Neural progenitor cell (in vitro differentiated cells): ENCODE results near the gene LAMB4. TPM values are rescaled to one million over a fixed set of nuclear protein-coding genes. Genes with fewer than 3 reads are reported as not detected.

Experiments
- DNase-seq: peaks from one replicate; pipeline ENCODE4 v3.0.0-alpha.2; 2016; ENCODE audit warnings: low spot score
- H2AFZ ChIP-seq: fragments of 200-600 bp; sonication (generic); replicated peaks from 2 replicates; pipeline ENCODE4 v1.6.1; 2016; ENCODE audit warnings: antibody characterized with exemption
- H3F3A ChIP-seq: fragments of 200-600 bp; sonication (generic); 2 replicates; pipeline ENCODE4 v1.6.1; 2016; ENCODE audit warnings: antibody characterized with exemption, low read depth
- H3K27ac ChIP-seq: fragments of 200-600 bp; sonication (generic); 2 replicates; pipeline ENCODE4 v1.5.1; 2016; ENCODE audit warnings: mild to moderate bottlenecking
- H3K27me3 ChIP-seq: fragments of 200-600 bp; sonication (generic); 2 replicates; pipeline ENCODE4 v1.6.1; 2016; ENCODE audit warnings: mild to moderate bottlenecking, moderate library complexity
- H3K36me3 ChIP-seq: fragments of 200-600 bp; sonication (generic); 2 replicates; pipeline ENCODE4 v1.5.1; 2016
- H3K4me1 ChIP-seq: fragments of 200-600 bp; sonication (generic); 2 replicates; pipeline ENCODE4 v1.6.1; 2016; ENCODE audit warnings: mixed run types
- H3K4me2 ChIP-seq: fragments of 200-600 bp; sonication (generic); 2 replicates; pipeline ENCODE4 v1.6.1; 2016
- H3K4me3 ChIP-seq: fragments of 200-600 bp; sonication (generic); 2 replicates; pipeline ENCODE4 v1.5.1; 2016
- H3K79me2 ChIP-seq: fragments of 200-600 bp; sonication (generic); 2 replicates; pipeline ENCODE4 v1.6.1; 2016; ENCODE audit warnings: low read depth
- H3K9ac ChIP-seq: fragments of 200-600 bp; sonication (generic); 2 replicates; pipeline ENCODE4 v1.6.1; 2016
- H3K9me3 ChIP-seq: fragments of 200-600 bp; sonication (generic); 2 replicates; pipeline ENCODE4 v1.5.1; 2016; ENCODE audit warnings: low read depth
- H4K20me1 ChIP-seq: fragments of 200-600 bp; sonication (generic); 2 replicates; pipeline ENCODE4 v1.6.1; 2016; ENCODE audit warnings: low read depth
- H3K27ac Mint-ChIP-seq: 3 replicates; pipeline ENCODE4 v1.8.0; 2021; ENCODE audit warnings: mixed read lengths
- H3K27me3 Mint-ChIP-seq: 2 replicates; pipeline ENCODE4 v1.8.0; 2022; ENCODE audit warnings: low read depth, mild to moderate bottlenecking, inconsistent platforms, moderate library complexity, mixed read lengths; ENCODE audit not compliant: insufficient read depth
- H3K36me3 Mint-ChIP-seq: 3 replicates; pipeline ENCODE4 v1.8.0; 2021; ENCODE audit warnings: mixed read lengths
- H3K4me1 Mint-ChIP-seq: 3 replicates; pipeline ENCODE4 v1.8.0; 2021; ENCODE audit warnings: mixed read lengths
- H3K4me3 Mint-ChIP-seq: 3 replicates; pipeline ENCODE4 v1.8.0; 2021; ENCODE audit warnings: mild to moderate bottlenecking, moderate library complexity, mixed read lengths
- H3K9me3 Mint-ChIP-seq: 3 replicates; pipeline ENCODE4 v1.8.0; 2020; ENCODE audit warnings: mixed read lengths
- EZH2 ChIP-seq: fragments of 200-600 bp; sonication (generic); IDR thresholded peaks from 2 replicates; pipeline ENCODE4 v1.6.1; 2017; ENCODE audit warnings: antibody characterized with exemption, mild to moderate bottlenecking, moderate library complexity
- EZH2phosphoT487 ChIP-seq: fragments of 200-600 bp; sonication (generic); IDR thresholded peaks from 2 replicates; pipeline ENCODE4 v1.6.1; 2017; ENCODE audit warnings: antibody characterized with exemption
- total RNA-seq: library from RNA; depleted of rRNA; stranded (reverse); fragments of >200 nt; gene quantifications from 2 replicates; pipeline ENCODE4 v1.2.3, GENCODE V29; 2015; ENCODE audit warnings: low replicate concordance
- TF ChIP-seq, protein P1 (sequence below): fragments of 200-600 bp; sonication (generic); IDR thresholded peaks from 2 replicates; pipeline ENCODE4 v1.5.1; 2017; ENCODE audit warnings: antibody characterized with exemption, mild to moderate bottlenecking

LAMB4 gene
- total RNA-seq, 1 donor from 2014 or later, result not detected

DNA sequence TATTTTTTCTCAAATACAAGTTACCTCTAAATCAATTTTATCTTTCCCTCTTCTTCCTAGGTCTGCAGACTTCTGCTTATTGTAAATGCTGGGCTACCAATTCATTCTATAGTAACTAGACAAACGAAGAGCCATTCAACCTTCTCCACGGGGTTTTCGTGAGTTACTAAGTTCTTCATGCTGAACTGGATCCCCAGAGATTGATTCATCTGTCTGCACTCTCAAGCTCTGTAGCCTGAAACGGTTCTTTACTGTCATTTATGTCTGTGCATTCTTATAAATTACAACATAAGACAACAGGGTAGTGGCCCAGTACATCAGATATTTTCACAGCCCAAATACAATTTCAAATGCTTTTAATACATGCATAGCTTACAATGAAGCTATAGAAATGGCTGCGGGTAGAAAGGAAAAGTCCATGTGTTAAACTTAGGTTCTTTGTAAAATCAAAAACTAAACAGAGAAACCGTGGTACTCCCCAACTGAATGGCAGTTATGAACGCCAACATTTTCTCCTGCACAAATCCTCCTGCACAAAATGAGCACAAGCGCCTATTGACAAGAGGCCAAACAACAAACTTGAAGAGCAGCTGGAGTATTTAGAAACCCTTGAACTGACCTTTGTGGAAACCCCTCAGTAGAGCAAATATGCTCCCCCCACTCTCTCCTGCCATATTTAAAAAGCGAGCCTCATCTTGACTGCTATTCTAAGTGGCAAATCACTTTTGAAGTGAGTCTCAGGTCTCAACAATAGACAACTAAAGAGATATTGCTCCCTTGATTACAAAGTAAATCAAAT is 147.9 kb downstream of the LAMB4 start:
- Histone ChIP-seq H3F3A (no peaks in the 10 kb centered on the region), H2AFZ (no peak overlapping the region), H3K27ac (no peak overlapping the region), H4K20me1 (no peaks in the 10 kb centered on the region), H3K4me2 (no peak overlapping the region), H3K27me3 (no peaks in the 10 kb centered on the region), H3K79me2 (no peaks in the 10 kb centered on the region), H3K9me3 (no peaks in the 10 kb centered on the region), H3K4me3 (no peak overlapping the region), H3K36me3 (peaks cover 5% of the 10 kb centered on the region), H3K4me1 (no peaks in the 10 kb centered on the region), H3K9ac (no peak overlapping the region)
- no peak for DNase-seq
- peaks cover 9% of the 10 kb centered on the region for H3K36me3 Mint-ChIP-seq
- TF ChIP-seq, protein P1, sequence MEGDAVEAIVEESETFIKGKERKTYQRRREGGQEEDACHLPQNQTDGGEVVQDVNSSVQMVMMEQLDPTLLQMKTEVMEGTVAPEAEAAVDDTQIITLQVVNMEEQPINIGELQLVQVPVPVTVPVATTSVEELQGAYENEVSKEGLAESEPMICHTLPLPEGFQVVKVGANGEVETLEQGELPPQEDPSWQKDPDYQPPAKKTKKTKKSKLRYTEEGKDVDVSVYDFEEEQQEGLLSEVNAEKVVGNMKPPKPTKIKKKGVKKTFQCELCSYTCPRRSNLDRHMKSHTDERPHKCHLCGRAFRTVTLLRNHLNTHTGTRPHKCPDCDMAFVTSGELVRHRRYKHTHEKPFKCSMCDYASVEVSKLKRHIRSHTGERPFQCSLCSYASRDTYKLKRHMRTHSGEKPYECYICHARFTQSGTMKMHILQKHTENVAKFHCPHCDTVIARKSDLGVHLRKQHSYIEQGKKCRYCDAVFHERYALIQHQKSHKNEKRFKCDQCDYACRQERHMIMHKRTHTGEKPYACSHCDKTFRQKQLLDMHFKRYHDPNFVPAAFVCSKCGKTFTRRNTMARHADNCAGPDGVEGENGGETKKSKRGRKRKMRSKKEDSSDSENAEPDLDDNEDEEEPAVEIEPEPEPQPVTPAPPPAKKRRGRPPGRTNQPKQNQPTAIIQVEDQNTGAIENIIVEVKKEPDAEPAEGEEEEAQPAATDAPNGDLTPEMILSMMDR, result no peak
- H3K27me3 Mint-ChIP-seq, result peaks cover 5% of the 10 kb centered on the region
- H3K27ac Mint-ChIP-seq, result no peak overlapping the region
- no peaks in the 10 kb centered on the region for H3K9me3 Mint-ChIP-seq
- H3K4me1 Mint-ChIP-seq, result peaks cover 4% of the 10 kb centered on the region
- H3K4me3 Mint-ChIP-seq, result no peak overlapping the region

DNA sequence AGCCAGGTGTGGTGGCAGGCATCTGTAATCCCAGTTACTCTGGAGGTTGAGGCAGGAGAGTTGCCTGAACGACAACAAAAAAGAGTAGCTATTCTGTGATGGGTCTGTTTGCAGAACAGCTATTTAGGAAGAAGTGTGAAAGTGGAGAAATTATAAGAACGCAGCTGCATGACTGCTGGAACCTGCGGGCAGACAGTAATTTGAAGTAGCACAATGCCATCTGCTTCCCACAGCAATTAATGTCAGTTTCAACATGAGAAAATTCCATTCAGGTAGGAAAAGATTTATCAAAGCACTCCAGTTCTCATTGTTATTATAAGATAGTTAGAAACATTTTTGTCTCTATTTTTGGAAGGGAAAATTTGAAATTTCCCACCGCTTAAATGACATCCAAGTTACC is 148.7 kb downstream of the LAMB4 start:
- Histone ChIP-seq H3K36me3 (peaks cover 5% of the 10 kb centered on the region), H3K27me3 (no peaks in the 10 kb centered on the region), H3K4me2 (no peak overlapping the region), H3K27ac (no peak overlapping the region), H2AFZ (no peak overlapping the region), H3K4me1 (no peaks in the 10 kb centered on the region), H4K20me1 (no peaks in the 10 kb centered on the region), H3K4me3 (no peak overlapping the region), H3K9ac (no peak overlapping the region), H3K79me2 (no peaks in the 10 kb centered on the region), H3F3A (no peaks in the 10 kb centered on the region), H3K9me3 (no peaks in the 10 kb centered on the region)
- Mint-ChIP-seq H3K4me1 (peaks cover 6% of the 10 kb centered on the region), H3K36me3 (peaks cover 9% of the 10 kb centered on the region), H3K4me3 (no peak overlapping the region), H3K9me3 (no peaks in the 10 kb centered on the region), H3K27me3 (peaks cover 5% of the 10 kb centered on the region), H3K27ac (no peak overlapping the region)
- DNase-seq, result no peak
- TF ChIP-seq EZH2 (no peak), EZH2phosphoT487 (no peak)
- TF ChIP-seq, protein P1, result no peak

DNA sequence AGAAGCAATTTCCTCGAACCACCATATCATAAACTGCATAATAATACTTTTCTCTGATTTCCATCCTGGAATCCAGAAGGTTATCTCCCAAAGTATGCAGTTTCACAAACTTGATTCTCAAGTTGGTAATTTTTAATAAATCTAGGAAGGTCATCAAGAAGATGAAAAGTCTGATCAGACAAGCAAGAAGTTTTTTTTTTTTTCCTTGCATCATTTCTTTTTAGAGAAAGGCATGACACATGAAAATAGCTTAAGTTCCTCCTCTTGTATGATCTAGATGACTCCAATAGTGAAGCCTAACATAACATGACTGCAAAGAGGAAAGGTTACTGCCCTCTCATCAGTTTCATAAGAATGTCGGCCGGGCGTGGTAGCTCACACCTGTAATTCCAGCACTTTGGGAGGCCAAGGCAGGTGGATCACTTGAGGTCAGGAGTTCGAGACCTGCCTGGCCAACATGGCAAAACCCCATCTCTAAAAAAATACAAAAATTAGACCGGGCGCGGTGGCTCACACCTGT is 149.4 kb downstream of the LAMB4 start:
- H3K27me3 Mint-ChIP-seq, result peaks cover 5% of the 10 kb centered on the region
- Histone ChIP-seq H3K4me2 (no peak overlapping the region), H3F3A (no peaks in the 10 kb centered on the region), H4K20me1 (no peaks in the 10 kb centered on the region), H3K4me3 (no peak overlapping the region), H2AFZ (no peak overlapping the region), H3K4me1 (no peaks in the 10 kb centered on the region), H3K36me3 (peaks cover 5% of the 10 kb centered on the region), H3K27me3 (no peaks in the 10 kb centered on the region), H3K9me3 (no peaks in the 10 kb centered on the region), H3K9ac (no peak overlapping the region), H3K27ac (no peak overlapping the region), H3K79me2 (no peaks in the 10 kb centered on the region)
- TF ChIP-seq, protein P1, result no peak
- TF ChIP-seq EZH2phosphoT487, result no peak
- no peak for DNase-seq
- peaks cover 6% of the 10 kb centered on the region for H3K36me3 Mint-ChIP-seq
- no peak overlapping the region for H3K4me3 Mint-ChIP-seq
- no peaks in the 10 kb centered on the region for H3K9me3 Mint-ChIP-seq
- no peak overlapping the region for H3K27ac Mint-ChIP-seq
- peaks cover 6% of the 10 kb centered on the region for H3K4me1 Mint-ChIP-seq
